CD8-positive, alpha-beta memory T cell (primary cell): Measurements from ENCODE around the gene GTF2F1. TPM values are rescaled to one million over a fixed set of nuclear protein-coding genes. Genes with fewer than 3 reads are reported as not detected.

Experiments
- CTCF ChIA-PET: fragments of 350-600 bp; sonication (Branson Sonifier 250); formaldehyde crosslinking; loops from one replicate; lab custom pipeline; 2021; ENCODE audit warnings: antibody characterized with exemption; lab: Charles Lee
- POLR2A ChIA-PET: fragments of 350-600 bp; sonication (Branson Sonifier 250); formaldehyde crosslinking; loops from one replicate; lab custom pipeline; 2021; ENCODE audit warnings: antibody characterized with exemption; lab: Charles Lee
- DNase-seq, 5 donors: peaks; one replicate each; pipeline versions ENCODE4 v3.0.0 to v3.0.0-alpha.2; 2020 to 2022; ENCODE audit warnings: mixed read lengths in 1 of 5
- H3K27ac ChIP-seq: one replicate; pipeline ENCODE4 v1.7.0; 2013; ENCODE audit warnings: low read depth, mild to moderate bottlenecking, low read length, moderate library complexity
- H3K27me3 ChIP-seq: 2 replicates; pipeline ENCODE4 v1.7.0; 2013; ENCODE audit warnings: low read length, mild to moderate bottlenecking; ENCODE audit not compliant: insufficient read depth, poor library complexity, severe bottlenecking
- H3K36me3 ChIP-seq: 2 replicates; pipeline ENCODE4 v1.7.0; 2013; ENCODE audit warnings: mild to moderate bottlenecking, low read length, moderate library complexity; ENCODE audit not compliant: insufficient read depth
- H3K4me1 ChIP-seq: 2 replicates; pipeline ENCODE4 v1.7.0; 2013; ENCODE audit warnings: mild to moderate bottlenecking, low read length, moderate library complexity; ENCODE audit not compliant: insufficient read depth
- H3K4me3 ChIP-seq: 2 replicates; pipeline ENCODE4 v1.7.0; 2013; ENCODE audit warnings: mild to moderate bottlenecking, low read length
- H3K9me3 ChIP-seq: 2 replicates; pipeline ENCODE4 v1.7.0; 2013; ENCODE audit warnings: mild to moderate bottlenecking, low read length
- H3K27ac Mint-ChIP-seq, 8 donors: one replicate each; pipeline ENCODE4 v1.8.0; 2020 to 2021; ENCODE audit warnings: mixed read lengths in 8 of 8, mild to moderate bottlenecking in 6 of 8, inconsistent platforms in 3 of 8, moderate library complexity in 3 of 8
- H3K27me3 Mint-ChIP-seq, 2 donors: one replicate each; pipeline ENCODE4 v1.8.0; 2020 to 2021; ENCODE audit warnings: mixed read lengths in 2 of 2, mild to moderate bottlenecking in 1 of 2, moderate library complexity in 1 of 2
- H3K36me3 Mint-ChIP-seq, 3 donors: one replicate each; pipeline ENCODE4 v1.8.0; 2020 to 2021; ENCODE audit warnings: mixed read lengths in 3 of 3, inconsistent platforms in 1 of 3, mild to moderate bottlenecking in 1 of 3
- H3K4me1 Mint-ChIP-seq, 3 donors: one replicate each; pipeline ENCODE4 v1.8.0; 2020 to 2021; ENCODE audit warnings: mixed read lengths in 3 of 3, inconsistent platforms in 1 of 3, mild to moderate bottlenecking in 1 of 3
- H3K4me3 Mint-ChIP-seq, 7 donors: one replicate each; pipeline ENCODE4 v1.8.0; 2020 to 2021; ENCODE audit warnings: mixed read lengths in 7 of 7, mild to moderate bottlenecking in 6 of 7, moderate library complexity in 4 of 7, inconsistent platforms in 2 of 7
- H3K9me3 Mint-ChIP-seq, 5 donors: one replicate each; pipeline ENCODE4 v1.8.0; 2020 to 2022; ENCODE audit warnings: mixed read lengths in 5 of 5, mild to moderate bottlenecking in 3 of 5, moderate library complexity in 2 of 5, inconsistent platforms in 1 of 5
- polyA plus RNA-seq: library from polyadenylated mRNA; unstranded; fragments of 300-500 nt; fragmentation: Illumina TruSeq; gene quantifications from one replicate; pipeline ENCODE4 v1.2.3, GENCODE V29; 2021
- total RNA-seq, 2 experiments: library from RNA; stranded (reverse); gene quantifications; one replicate each; pipeline ENCODE4 v1.2.3, GENCODE V29; 2021

The GTF2F1 gene
- total and polyA plus RNA-seq, 3 experiments from 2014 or later = 25.2 to 66.2 (median 63.3) TPM

DNA sequence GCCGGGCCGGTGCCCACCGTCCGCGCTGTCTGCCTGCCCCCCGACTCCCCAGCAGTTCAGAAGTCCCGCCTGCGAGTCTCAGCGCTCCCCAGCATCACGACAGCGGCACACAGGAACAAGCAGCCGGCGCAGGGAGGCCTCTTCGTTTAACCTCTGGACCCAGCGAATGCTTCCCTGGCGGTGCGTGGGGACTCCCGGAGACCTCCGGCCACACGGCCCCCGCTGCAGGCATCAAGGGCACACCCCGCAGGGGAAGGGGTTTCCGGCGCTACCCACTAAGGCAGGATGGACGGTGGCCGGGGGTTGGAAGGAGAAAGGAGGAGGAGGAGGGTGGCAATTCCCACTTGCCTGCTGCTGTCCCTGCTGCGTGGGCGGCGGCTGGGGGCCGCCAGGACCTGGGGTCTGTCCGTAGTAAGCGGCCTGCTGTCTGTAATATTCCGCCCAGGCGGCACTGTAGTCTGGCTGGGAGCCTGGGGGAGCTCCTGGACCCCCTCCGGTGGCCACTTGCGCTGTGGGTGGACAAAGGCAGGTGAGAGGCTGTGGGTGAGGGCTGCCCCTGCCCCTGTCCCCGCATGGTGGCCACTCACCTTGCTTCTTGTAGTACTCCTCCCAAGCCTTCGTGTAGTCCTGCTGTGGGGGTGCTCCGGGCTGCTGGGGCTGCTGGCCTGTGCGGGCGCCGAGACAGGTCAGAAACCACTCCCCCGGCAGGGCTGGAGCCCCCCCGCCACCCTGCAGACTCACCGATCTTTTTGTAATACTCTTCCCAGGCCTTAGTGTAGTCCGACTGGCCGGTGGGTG is 22.0 kb upstream of the GTF2F1 start:
- H3K9me3 Mint-ChIP-seq = no peaks in the 10 kb centered on the region
- H3K27ac ChIP-seq = no peak overlapping the region
- no peak for DNase-seq
- ChIA-PET CTCF (no interaction called here), POLR2A (no interaction called here)
- H3K27ac Mint-ChIP-seq = no peak overlapping the region
- peaks cover 38% of the 10 kb centered on the region for H3K36me3 ChIP-seq
- H3K4me1 ChIP-seq = no peaks in the 10 kb centered on the region
- peaks cover 2 to 68% (median 2%) of the 10 kb centered on the region in 3 donors for H3K36me3 Mint-ChIP-seq
- no peaks in the 10 kb centered on the region for H3K4me1 Mint-ChIP-seq
- H3K9me3 ChIP-seq = no peaks in the 10 kb centered on the region
- no peaks in the 10 kb centered on the region for H3K27me3 Mint-ChIP-seq
- no peak overlapping the region for H3K4me3 ChIP-seq
- no peak overlapping the region for H3K4me3 Mint-ChIP-seq
- no peaks in the 10 kb centered on the region for H3K27me3 ChIP-seq

DNA sequence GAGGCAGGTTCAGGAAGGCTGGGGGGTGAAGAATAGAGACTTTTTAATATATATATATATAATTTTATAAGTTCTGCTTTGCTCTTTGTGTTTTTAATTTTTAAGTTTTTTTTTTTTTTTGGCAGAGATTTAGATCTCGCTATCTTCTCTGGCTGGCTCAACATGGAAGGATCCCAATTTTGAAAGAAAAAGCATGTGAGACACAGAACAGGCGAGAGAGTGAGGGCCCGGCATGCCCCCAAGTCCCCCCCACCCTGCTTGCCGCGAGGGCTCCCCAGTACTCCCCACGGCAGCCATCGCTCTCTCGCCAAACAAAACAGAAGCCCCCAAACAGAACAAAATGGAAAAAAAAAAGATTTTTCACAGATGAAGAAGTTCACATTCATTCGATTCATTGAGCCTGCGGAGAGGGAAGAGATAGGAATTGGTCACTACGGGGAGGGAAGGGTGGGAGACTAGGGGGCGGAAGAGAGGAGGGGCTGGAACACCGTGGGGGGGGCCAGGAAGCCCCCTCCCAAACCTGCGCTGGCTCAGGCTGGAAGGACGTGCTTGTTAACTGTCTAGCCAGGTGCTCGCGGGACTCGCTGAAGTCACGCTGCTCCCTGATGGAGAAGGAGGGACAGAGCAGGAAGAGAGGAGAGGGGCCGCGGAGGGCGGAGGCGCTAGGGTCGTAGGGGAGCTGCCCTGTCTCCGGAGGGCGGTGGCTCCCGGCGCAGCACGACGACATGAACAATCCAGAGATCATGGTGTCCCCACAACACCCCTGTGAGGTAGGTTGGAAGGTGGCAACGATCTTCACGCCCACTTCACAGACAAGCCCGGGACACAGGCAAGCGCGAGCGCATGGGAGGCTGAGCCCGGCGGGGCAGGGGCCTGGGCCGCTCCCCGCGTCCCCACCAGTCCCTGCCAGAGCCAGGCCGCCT is 21.0 kb upstream of the GTF2F1 start:
- Histone ChIP-seq H3K9me3 (no peaks in the 10 kb centered on the region), H3K36me3 (peaks cover 28% of the 10 kb centered on the region), H3K4me3 (no peak overlapping the region), H3K27ac (no peak overlapping the region), H3K27me3 (no peaks in the 10 kb centered on the region), H3K4me1 (no peaks in the 10 kb centered on the region)
- H3K4me1 Mint-ChIP-seq = no peaks in the 10 kb centered on the region
- no peak overlapping the region for H3K4me3 Mint-ChIP-seq
- ChIA-PET CTCF (no interaction called here), POLR2A (no interaction called here)
- peaks cover 0 to 58% (median 0%) of the 10 kb centered on the region in 3 donors for H3K36me3 Mint-ChIP-seq
- DNase-seq = no peak
- H3K9me3 Mint-ChIP-seq = no peaks in the 10 kb centered on the region
- H3K27ac Mint-ChIP-seq = no peak overlapping the region
- no peaks in the 10 kb centered on the region for H3K27me3 Mint-ChIP-seq

DNA sequence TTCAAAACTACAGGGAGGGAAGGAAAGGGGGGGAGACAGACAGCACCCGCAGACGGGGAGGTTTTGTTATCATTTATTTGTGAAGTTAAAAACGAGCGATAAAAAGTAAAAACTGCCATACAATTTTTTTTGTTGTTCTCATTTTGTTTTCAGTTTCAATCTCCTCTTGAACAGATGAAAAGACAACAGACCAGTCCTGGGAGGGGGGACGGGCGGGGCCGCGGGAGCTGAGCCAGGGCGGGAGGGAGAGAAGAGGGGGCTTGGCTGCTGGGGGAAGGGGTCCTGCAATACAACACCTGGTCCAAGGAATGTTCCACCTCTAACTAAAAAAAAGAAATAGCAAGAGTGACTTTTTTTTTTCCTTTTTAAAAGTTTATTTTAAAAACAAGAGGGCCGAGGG is 20.3 kb upstream of the GTF2F1 start:
- ChIA-PET POLR2A (no interaction called here), CTCF (no interaction called here)
- no peak overlapping the region for H3K4me3 Mint-ChIP-seq

DNA sequence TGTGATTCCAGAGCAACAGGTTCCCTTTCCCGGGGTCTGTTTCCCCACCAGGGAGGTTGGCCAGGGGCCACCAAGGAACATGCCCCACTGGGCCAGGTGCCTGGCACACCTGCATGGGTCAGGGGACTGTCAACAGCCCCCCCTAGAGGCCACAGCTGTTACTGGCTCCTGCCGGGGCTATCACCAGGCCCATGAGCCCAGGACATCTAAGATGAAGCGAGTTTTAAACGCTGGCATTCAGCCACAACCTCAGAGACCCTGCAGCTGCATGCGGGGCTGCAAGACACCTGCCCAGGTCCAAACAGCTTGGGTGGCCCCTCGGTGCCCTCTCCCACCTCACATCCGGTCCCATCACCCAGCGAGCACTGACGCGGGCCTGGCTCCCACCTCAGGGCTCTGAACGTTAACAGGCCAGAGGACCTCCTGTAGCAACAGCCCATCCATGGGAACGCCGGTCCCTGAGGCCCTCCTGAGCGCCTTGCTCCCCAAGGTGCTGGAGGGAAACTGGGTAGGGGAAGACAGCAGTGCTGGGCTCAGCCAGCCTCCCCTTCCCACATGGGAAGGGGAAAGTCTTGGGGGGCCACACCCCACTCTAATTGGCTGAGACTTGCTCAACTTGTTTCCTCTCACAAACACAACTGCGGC is 19.6 kb upstream of the GTF2F1 start:
- Mint-ChIP-seq H3K36me3 (peaks cover 0 to 45% (median 0%) of the 10 kb centered on the region in 3 donors), H3K4me3 (no peak overlapping the region), H3K9me3 (no peaks in the 10 kb centered on the region), H3K27me3 (no peaks in the 10 kb centered on the region), H3K27ac (peak overlapping the region in 1 of 8 donors; percentile 3), H3K4me1 (no peaks in the 10 kb centered on the region)
- DNase-seq = peak; percentile 14 to 62 (median 18)
- Histone ChIP-seq H3K4me3 (no peak overlapping the region), H3K4me1 (no peaks in the 10 kb centered on the region), H3K9me3 (no peaks in the 10 kb centered on the region), H3K27ac (no peak overlapping the region), H3K36me3 (peaks cover 17% of the 10 kb centered on the region), H3K27me3 (no peaks in the 10 kb centered on the region)
- POLR2A ChIA-PET = interaction anchor here (1.0 kb wide), 1 partner anchor 10 kb away, joined by 3 read pairs; no protein-coding TSS in a partner anchor
- CTCF ChIA-PET = interaction anchor here (0.8 kb wide), 1 partner anchor 11 kb away, joined by 3 read pairs; no protein-coding TSS in a partner anchor

More for the DNA sequence above, 20.3 kb upstream of the GTF2F1 start:
- H3K27me3 Mint-ChIP-seq = no peaks in the 10 kb centered on the region
- H3K9me3 ChIP-seq = no peaks in the 10 kb centered on the region
- no peak for DNase-seq
- no peaks in the 10 kb centered on the region for H3K4me1 Mint-ChIP-seq
- H3K27ac ChIP-seq = no peak overlapping the region
- H3K4me1 ChIP-seq = no peaks in the 10 kb centered on the region
- no peaks in the 10 kb centered on the region for H3K9me3 Mint-ChIP-seq
- H3K36me3 Mint-ChIP-seq = peaks cover 0 to 51% (median 0%) of the 10 kb centered on the region in 3 donors
- no peaks in the 10 kb centered on the region for H3K27me3 ChIP-seq
- no peak overlapping the region for H3K27ac Mint-ChIP-seq
- peaks cover 22% of the 10 kb centered on the region for H3K36me3 ChIP-seq
- no peak overlapping the region for H3K4me3 ChIP-seq

DNA sequence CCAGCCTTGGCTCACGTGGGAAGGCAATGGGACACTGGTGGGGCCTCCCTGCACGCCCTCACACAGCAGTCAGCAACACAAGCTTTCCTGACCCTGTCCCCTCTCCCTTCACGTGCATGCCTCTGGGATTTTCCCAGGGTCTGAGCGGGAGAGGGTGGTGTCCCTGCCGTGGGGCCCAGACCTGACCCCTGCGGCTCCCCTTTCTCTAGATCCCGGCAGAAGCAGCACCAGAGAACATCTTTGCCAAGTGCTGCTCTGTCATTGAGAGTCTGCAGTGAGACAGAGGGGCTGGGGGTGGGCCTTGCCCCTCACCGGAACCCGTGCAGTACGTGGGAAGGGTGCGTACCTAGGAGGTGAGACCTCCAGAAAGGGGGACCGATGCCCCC is 19.1 kb upstream of the GTF2F1 start:
- no peaks in the 10 kb centered on the region for H3K9me3 ChIP-seq
- H3K27ac Mint-ChIP-seq = no peak overlapping the region
- ChIA-PET POLR2A (interaction anchor here (1.0 kb wide), 1 partner anchor 10 kb away, joined by 3 read pairs; no protein-coding TSS in a partner anchor), CTCF (interaction anchor here (0.8 kb wide), 1 partner anchor 10 kb away, joined by 3 read pairs; no protein-coding TSS in a partner anchor)
- H3K27me3 ChIP-seq = no peaks in the 10 kb centered on the region
- H3K36me3 Mint-ChIP-seq = peaks cover 0 to 40% (median 0%) of the 10 kb centered on the region in 3 donors
- no peaks in the 10 kb centered on the region for H3K27me3 Mint-ChIP-seq
- no peak overlapping the region for H3K4me3 Mint-ChIP-seq
- H3K4me3 ChIP-seq = no peak overlapping the region
- no peaks in the 10 kb centered on the region for H3K4me1 Mint-ChIP-seq
- no peaks in the 10 kb centered on the region for H3K9me3 Mint-ChIP-seq
- H3K4me1 ChIP-seq = no peaks in the 10 kb centered on the region
- no peak for DNase-seq
- H3K27ac ChIP-seq = no peak overlapping the region
- peaks cover 12% of the 10 kb centered on the region for H3K36me3 ChIP-seq

DNA sequence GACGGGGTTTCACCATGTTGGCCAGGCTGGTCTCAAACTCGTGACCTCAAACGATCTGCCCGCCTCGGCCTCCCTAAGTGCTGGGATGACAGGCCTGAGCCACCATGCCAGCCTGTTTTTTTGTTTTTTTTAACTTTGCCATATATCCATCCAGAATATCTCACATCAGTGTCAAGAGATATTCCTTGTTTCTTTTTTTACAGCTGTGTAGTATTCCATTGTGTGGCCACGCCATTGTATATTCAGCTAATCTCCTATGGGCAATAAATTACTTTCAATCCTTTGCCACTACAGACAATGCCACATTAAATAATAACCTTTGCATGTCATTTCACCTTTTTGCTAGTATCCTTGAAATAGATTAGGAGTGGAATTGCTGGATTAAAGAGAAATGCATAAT is 16.4 kb upstream of the GTF2F1 start:
- no peaks in the 10 kb centered on the region for H3K4me1 ChIP-seq
- Mint-ChIP-seq H3K36me3 (peaks cover 0 to 14% (median 0%) of the 10 kb centered on the region in 3 donors), H3K4me3 (no peak overlapping the region), H3K9me3 (no peaks in the 10 kb centered on the region), H3K27ac (no peak overlapping the region), H3K27me3 (no peaks in the 10 kb centered on the region), H3K4me1 (no peaks in the 10 kb centered on the region)
- ChIA-PET POLR2A (no interaction called here), CTCF (no interaction called here)
- no peak overlapping the region for H3K27ac ChIP-seq
- H3K9me3 ChIP-seq = no peaks in the 10 kb centered on the region
- DNase-seq = no peak
- no peaks in the 10 kb centered on the region for H3K36me3 ChIP-seq
- H3K4me3 ChIP-seq = no peak overlapping the region
- no peaks in the 10 kb centered on the region for H3K27me3 ChIP-seq

DNA sequence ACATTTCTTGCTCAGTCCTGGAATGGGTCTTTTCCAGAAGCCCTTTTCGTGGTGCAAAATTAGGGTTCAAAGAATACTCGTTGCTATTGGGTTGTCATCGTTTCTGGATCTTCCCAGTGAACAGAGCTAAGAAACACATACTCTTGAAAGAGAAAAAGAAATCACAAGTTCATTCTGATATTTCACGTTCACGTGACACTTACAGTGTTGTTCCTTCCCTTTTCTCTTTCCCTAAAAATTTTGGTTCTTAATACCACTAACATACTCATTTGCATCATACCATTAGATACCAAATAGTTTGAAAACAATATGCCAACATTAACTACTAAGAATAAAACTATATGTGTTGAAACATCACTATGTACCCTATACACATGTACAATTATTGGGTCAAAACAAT is 13.4 kb upstream of the GTF2F1 start:
- POLR2A ChIA-PET = no interaction called here

More for the DNA sequence above, 13.4 kb upstream of the GTF2F1 start:
- H3K36me3 ChIP-seq = no peaks in the 10 kb centered on the region
- H3K4me1 Mint-ChIP-seq = no peaks in the 10 kb centered on the region
- no peak overlapping the region for H3K27ac Mint-ChIP-seq
- H3K9me3 ChIP-seq = no peaks in the 10 kb centered on the region
- no peak overlapping the region for H3K4me3 ChIP-seq
- H3K36me3 Mint-ChIP-seq = no peaks in the 10 kb centered on the region
- H3K27ac ChIP-seq = no peak overlapping the region
- no peak overlapping the region for H3K4me3 Mint-ChIP-seq
- no peaks in the 10 kb centered on the region for H3K27me3 ChIP-seq
- CTCF ChIA-PET = no interaction called here
- H3K27me3 Mint-ChIP-seq = no peaks in the 10 kb centered on the region
- H3K9me3 Mint-ChIP-seq = no peaks in the 10 kb centered on the region
- no peak for DNase-seq
- H3K4me1 ChIP-seq = no peaks in the 10 kb centered on the region
